ENCODE data around the gene KRTAP4-7. TPM values are rescaled to one million over a fixed set of nuclear protein-coding genes. Genes with fewer than 3 reads are reported as not detected.

Gene KRTAP4-7
- total and polyA plus RNA-seq, 2 experiments from 2014 or later = not detected

- H3K4me1 ChIP-seq (ENCODE audit: insufficient read depth) = 0 out of 2 replicates have a peak, but pooled peaks cover 6% of the 10 kb centered on the region
- no peaks in the 10 kb centered on the region for H3F3A ChIP-seq (replicated peaks; ENCODE audit: low read depth)
- no peaks in the 10 kb centered on the region for H3K36me3 ChIP-seq (ENCODE audit: insufficient read depth)
- H3K79me2 ChIP-seq (replicated peaks; ENCODE audit: insufficient read depth) = no peaks in the 10 kb centered on the region
- H3K27ac ChIP-seq (ENCODE audit: low read depth) = no peak overlapping the region
- no peak overlapping the region for H3K4me3 ChIP-seq
- Mint-ChIP-seq H3K27ac (no peak overlapping the region), H3K36me3 (ENCODE audit: low read depth) (no peaks in the 10 kb centered on the region), H3K27me3 (ENCODE audit: insufficient read depth, low read depth, poor library complexity) (no peaks in the 10 kb centered on the region), H3K4me1 (peaks cover 4% of the 10 kb centered on the region), H3K9me3 (no peaks in the 10 kb centered on the region), H3K4me3 (no peak overlapping the region)
- H3K9me2 ChIP-seq (ENCODE audit: insufficient read depth) = no peaks in the 10 kb centered on the region; the same call in none of the 2 replicates
- no peaks in the 10 kb centered on the region for H4K20me1 ChIP-seq (replicated peaks; ENCODE audit: insufficient read depth)
- H2AFZ ChIP-seq = no peak overlapping the region
- ATAC-seq (no peak), DNase-seq (ENCODE audit: low spot score) (no peak)
- TF ChIP-seq ETS1 (IDR thresholded peaks at IDR 0.05) = no peak
- TF ChIP-seq ZNF462 (CRISPR knock-in tag; IDR thresholded peaks at IDR 0.05) = no peak
- no peak for TF ChIP-seq ZNF331 (CRISPR knock-in tag; IDR thresholded peaks at IDR 0.05; ENCODE audit: low read depth)
- no peak for TF ChIP-seq NANOG (IDR thresholded peaks at IDR 0.05; ENCODE audit: borderline replicate concordance)
- TF ChIP-seq CTCF (conservative IDR thresholded peaks at IDR 0.05; ENCODE audit: low read depth in 2 of 2) = no peak
- TF ChIP-seq JUNB (IDR thresholded peaks at IDR 0.05; ENCODE audit: unreplicated experiment) = no peak
- no peak for TF ChIP-seq STAT1 (IDR thresholded peaks at IDR 0.05; ENCODE audit: unreplicated experiment)
- TF ChIP-seq ZNF114 (CRISPR knock-in tag; IDR thresholded peaks at IDR 0.05) = no peak
- no peak for TF ChIP-seq EZH2 (IDR thresholded peaks at IDR 0.05; ENCODE audit: low read depth, unreplicated experiment)
- TF ChIP-seq CREB1 (CRISPR knock-in tag; IDR thresholded peaks at IDR 0.05; ENCODE audit: low read depth) = no peak
- TF ChIP-seq POLR2AphosphoS5 (IDR thresholded peaks at IDR 0.05; ENCODE audit: low read depth) = no peak
- TF ChIP-seq REST (IDR thresholded peaks at IDR 0.05; ENCODE audit: unreplicated experiment) = no peak
- no peak for TF ChIP-seq EZH2phosphoT487 (IDR thresholded peaks at IDR 0.05; ENCODE audit: unreplicated experiment)
- no peak overlapping the region for H3K4me2 ChIP-seq
- H3K27me3 ChIP-seq (ENCODE audit: insufficient read depth) = no peaks in the 10 kb centered on the region
These were observed 20.5 kb upstream of the KRTAP4-7 start for GRCh38 chr17:41063449-41063848.

All from GM23338 (cell line).